ENCODE data around the gene FBXL14. TPM values are rescaled to one million over a fixed set of nuclear protein-coding genes. Genes with fewer than 3 reads are reported as not detected.

The FBXL14 gene
- total RNA-seq, 1 donor from 2014 or later = 17.3 TPM

DNA sequence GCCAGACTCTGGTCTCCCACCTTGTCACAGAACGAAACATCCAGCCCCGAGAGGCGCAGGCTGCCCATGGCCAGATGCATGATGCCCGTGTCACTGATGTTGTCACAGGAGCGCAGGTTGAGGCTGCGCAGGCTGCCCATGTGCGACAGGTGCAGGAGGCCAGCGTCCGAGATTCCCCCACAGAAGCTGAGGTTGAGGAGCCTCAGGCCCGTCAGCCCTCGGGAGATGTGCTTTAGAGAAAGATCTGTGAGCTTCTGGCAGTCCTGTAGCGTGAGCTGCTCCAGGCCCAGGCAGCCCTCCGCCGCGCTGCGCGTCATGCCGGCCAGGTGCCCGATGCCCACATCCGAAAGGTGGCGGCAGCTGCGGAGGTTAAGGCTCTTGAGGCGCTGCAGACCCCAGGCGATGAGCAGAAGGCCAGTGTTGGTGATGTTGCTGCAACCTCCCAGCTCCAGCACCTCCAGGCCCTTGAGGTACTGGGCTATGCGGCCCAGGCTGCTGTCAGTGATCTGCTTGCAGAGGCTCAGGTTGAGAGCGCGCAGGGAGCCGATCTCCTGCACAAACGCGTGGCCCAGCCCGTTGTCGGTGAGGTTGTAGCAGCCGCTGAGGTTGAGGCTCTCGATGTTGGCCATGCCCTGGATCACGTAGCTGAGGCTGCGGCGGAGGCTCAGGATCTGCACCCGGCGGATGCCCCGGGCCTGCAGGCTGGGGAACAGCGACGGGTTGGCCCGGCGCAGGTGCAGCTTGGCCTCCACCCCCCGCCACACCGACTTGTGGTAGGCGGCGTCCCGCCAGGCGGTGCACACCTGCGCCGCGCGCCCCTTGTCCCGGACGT is 991 bp downstream of the FBXL14 start:
- DNase-seq (ENCODE audit: low read depth) = no peak

GRCh38 chr12:1592444-1593173 is 1.8 kb downstream of the FBXL14 start:
- DNase-seq (ENCODE audit: low read depth) = no peak

- no peak for DNase-seq (ENCODE audit: low read depth)
Observed at GRCh38 chr12:1591543-1591942, 2.8 kb downstream of the FBXL14 start.

- no peak for DNase-seq (ENCODE audit: low read depth)
Observed at GRCh38 chr12:1591034-1591433, 3.3 kb downstream of the FBXL14 start.

- DNase-seq (ENCODE audit: low read depth) = no peak
Observed at GRCh38 chr12:1590221-1590979, 4.0 kb downstream of the FBXL14 start.

- no peak for DNase-seq (ENCODE audit: low read depth)
Observed at GRCh38 chr12:1588575-1588947, 5.8 kb downstream of the FBXL14 start.

DNA sequence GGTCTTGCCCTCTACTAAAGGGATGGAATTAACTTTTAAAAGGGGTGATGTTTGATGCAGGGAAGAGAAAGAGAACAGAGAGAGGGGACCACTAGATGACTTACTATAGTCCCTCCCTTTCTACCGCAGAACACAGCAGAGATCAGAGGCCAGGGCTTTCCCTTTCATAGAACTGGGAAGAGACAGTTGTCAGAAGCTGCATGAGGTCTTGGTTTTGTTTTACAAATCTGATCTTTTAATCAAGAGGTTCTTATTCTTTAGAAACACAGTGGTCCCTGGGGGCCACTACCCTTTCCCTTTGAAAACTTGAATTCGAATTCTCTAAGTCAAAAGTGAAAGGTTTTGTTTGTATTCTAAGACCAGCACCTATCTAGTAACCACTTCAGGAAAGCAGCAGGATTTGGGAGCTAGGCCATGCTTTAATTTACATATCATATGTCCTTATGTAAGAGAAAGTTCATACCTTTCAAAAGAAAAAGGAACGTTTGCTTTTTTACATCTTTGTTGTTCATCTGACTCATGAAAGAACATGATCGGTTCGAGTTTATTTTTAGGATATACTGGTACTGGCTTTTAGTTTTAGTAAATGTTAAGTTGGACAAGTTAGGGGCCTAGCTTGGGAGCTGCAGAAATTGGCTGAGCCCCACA is 6.3 kb downstream of the FBXL14 start:
- no peak for DNase-seq (ENCODE audit: low read depth)

DNA sequence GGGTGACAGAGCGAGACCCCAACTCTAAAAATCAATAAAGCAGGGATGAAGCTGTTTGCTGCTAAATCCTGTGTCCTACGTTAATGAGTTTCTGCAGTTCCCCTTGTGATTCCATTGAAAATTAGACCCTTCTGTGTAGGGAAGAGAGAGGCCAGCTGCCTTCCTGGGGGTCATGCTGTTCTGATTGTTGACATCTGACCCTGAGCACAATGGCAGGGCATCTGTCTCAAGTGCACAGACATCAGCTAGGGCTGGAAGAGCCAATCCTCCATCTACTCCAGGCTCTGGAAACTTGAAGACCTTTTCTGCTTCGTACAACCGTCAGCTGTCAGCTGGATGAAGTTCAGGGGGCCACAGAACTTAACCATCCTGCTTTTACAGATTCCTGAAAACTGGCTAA is 10.1 kb downstream of the FBXL14 start:
- DNase-seq (ENCODE audit: low read depth) = no peak

DNA sequence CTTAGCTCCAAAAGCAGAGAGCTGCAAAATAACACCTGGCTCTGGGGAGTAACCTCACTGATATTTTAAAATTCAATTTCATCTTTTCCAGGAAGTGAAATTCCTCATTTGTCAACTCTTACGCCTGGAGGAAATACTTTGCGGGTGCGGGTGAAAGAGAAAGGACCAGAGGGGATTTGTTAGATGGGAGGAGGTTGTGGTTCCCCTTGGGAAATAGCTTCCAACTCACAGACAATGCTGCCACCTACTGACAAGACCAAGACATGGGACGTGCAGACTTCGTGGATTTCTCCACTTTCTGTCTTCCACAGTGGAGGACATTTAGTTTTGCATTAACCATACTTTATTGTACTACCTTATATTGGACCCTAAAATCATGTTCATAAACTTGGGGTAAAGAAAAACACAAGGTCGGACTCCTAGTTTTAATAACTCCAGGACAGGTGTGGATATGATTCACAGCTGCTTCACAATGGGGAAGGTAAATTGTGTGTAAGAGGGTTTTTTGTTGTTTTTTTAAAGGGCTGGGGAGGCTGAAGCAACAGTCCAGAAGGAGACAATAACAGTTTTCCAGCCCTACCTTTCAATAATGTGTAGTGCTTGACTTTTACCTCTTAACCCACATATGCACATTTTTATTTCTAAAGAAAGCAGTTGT is 10.8 kb downstream of the FBXL14 start:
- peak; percentile 81 for DNase-seq (ENCODE audit: low read depth)

DNA sequence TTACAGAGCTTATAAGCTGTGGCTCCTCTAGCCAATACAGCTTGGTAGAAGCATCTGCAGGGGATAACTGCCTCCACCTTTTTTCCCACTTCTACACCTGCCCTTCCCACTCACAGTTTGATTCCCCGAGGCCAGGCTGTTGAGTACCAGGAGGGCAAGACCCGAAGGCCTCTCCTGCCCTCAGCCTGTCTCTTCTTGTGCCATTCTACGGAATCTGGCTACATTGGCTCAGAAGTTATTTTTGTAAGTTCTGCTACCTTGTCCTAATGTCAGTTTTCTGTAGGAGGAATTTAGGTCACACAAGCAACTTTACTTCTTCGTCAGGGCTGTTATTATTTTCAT is 11.7 kb downstream of the FBXL14 start:
- DNase-seq (ENCODE audit: low read depth) = no peak

GRCh38 chr12:1581973-1582708 is 12.2 kb downstream of the FBXL14 start:
- no peak for DNase-seq (ENCODE audit: low read depth)

DNA sequence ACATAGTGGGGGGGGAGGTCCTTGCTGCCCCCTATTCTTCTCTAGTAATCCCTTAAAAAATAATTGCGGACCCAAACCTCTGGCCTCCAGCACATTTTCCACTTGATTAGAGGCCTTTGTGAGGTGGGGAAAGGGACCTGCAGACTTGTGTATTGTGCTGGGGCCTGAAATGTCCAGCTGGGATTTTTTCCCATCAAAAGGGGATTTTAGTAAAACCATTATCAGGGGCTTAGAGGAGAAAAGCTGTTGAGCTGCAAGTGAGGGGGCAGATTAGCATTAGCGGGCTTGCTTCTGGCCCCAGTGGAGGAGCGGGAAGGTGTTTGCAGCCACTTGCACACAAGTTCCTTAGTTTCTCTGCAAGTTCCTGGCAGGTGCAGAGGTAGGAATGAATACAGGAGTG is 13.9 kb downstream of the FBXL14 start:
- no peak for DNase-seq (ENCODE audit: low read depth)

DNA sequence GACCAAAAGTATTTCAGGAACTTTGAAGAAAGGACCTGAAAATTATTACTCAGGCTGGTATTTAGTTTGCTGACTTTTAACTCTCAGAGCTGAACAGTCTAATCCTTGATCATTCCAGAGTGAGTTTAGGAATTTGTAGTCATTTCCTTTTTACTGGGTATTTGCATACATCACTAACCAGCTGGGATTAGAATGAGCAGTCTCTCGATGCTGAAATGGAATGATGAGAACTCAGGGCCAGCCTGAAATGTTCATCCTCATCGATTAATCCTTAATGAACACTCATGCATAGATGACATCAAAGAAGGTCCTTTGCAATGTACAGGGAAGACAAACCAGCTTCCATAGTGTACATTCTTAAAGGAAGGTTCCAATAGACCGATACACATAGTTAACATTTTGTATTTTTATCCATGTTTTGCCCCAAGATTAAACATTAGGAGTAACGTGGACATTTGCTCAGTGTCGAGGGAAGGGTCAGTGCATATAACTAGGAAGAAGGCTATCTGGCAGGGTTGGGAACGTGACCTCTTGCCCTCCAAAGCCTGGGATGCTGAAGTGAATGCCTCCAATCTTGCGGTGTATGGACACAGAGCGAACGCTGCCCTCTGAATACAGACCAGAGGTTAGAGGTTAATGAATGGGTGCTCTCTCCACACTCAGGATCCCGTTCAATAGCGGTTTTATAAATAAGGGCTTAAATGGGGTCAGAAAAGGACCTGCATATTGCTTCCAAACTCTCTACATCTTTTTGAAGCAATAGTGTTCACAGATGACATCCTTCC is 14.5 kb downstream of the FBXL14 start:
- DNase-seq (ENCODE audit: low read depth) = no peak

- peak; percentile 68 for DNase-seq (ENCODE audit: low read depth)
Observed at GRCh38 chr12:1576410-1577241, 17.8 kb downstream of the FBXL14 start.

- no peak for DNase-seq (ENCODE audit: low read depth)
Observed at GRCh38 chr12:1575408-1576401, 18.7 kb downstream of the FBXL14 start.

DNA sequence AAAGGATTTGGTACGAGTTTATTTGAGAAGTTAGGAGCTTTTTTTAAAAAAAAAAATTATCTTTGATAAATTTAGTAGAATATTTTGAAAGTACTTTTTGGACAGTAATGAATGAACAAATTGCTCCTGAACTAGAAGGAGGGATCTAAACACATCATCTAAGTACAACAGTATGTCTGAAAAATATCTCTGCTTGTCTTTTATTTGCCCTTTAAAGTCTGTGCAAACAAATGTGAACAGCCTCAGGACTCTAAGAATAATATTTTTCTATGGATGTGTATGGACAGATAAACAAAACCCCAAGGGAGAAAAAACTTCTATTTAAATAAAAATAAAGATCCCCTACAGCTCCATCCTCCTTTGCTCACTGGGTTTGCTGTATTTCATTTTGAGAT is 19.5 kb downstream of the FBXL14 start:
- no peak for DNase-seq (ENCODE audit: low read depth)

- no peak for DNase-seq (ENCODE audit: low read depth)
Observed at GRCh38 chr12:1573960-1574864, 20.2 kb downstream of the FBXL14 start.

Measured in renal cortical epithelial cell (primary cell).